Measurements from ENCODE around the gene HELZ2. TPM values are rescaled to one million over a fixed set of nuclear protein-coding genes. Genes with fewer than 3 reads are reported as not detected.

Gene HELZ2
- total RNA-seq, 1 experiment from 2014 or later: 27.9 TPM

GRCh38 chr20:63618291-63618980, 44.4 kb upstream of the HELZ2 start:
- Histone ChIP-seq H4K91ac (ENCODE audit: insufficient read length, low read depth, low read length) (no peak overlapping the region), H3K18ac (ENCODE audit: insufficient read length, low read depth, low read length) (no peak overlapping the region), H4K20me1 (ENCODE audit: control insufficient read depth, insufficient read depth, insufficient read length) (no peaks in the 10 kb centered on the region), H2AK5ac (ENCODE audit: insufficient read length, low read length) (no peak overlapping the region), H3K4ac (ENCODE audit: low read depth, low read length) (no peak overlapping the region), H3K4me1 (ENCODE audit: insufficient read depth, low read length) (no peaks in the 10 kb centered on the region), H3K4me2 (ENCODE audit: insufficient read depth, insufficient read length, low read length) (no peak overlapping the region), H3T11ph (ENCODE audit: low read length) (no peak overlapping the region), H2BK12ac (ENCODE audit: insufficient read length, low read depth, low read length) (no peak overlapping the region), H3K79me1 (ENCODE audit: insufficient read depth, low read depth, low read length, poor library complexity, severe bottlenecking) (peaks cover 4% of the 10 kb centered on the region), H3K27ac (ENCODE audit: insufficient read length, low read depth, low read length) (no peak overlapping the region), H3K9me3 (ENCODE audit: control insufficient read depth, low read depth, low read length) (peaks cover 13% of the 10 kb centered on the region), H3K9ac (ENCODE audit: extremely low read depth, insufficient read length, low read length) (no peak overlapping the region), H2BK120ac (ENCODE audit: low read depth, low read length, poor library complexity, severe bottlenecking) (no peak overlapping the region), H3K27me3 (ENCODE audit: insufficient read depth, low read length) (no peaks in the 10 kb centered on the region), H4K8ac (replicated peaks; ENCODE audit: insufficient read length, low read depth, low read length) (no peak overlapping the region), H3K56ac (ENCODE audit: insufficient read length, low read depth, low read length) (no peak overlapping the region), H3K23me2 (ENCODE audit: insufficient read length, low read depth, low read length, poor library complexity, severe bottlenecking) (no peaks in the 10 kb centered on the region), H2BK5ac (ENCODE audit: insufficient read length, low read length) (no peak overlapping the region), H3K79me2 (ENCODE audit: insufficient read depth, low read length) (peaks cover 3% of the 10 kb centered on the region; the same call in 1 of the 2 replicates), H2BK20ac (ENCODE audit: low read depth, low read length, poor library complexity, severe bottlenecking) (no peak overlapping the region), H4K5ac (ENCODE audit: insufficient read length, low read depth, low read length) (no peak overlapping the region), H3K14ac (ENCODE audit: insufficient read depth, low read length) (no peak overlapping the region), H2BK15ac (ENCODE audit: low read depth, low read length) (no peak overlapping the region), H3K23ac (ENCODE audit: insufficient read length, low read depth, low read length) (no peak overlapping the region), H2AFZ (ENCODE audit: low read length) (no peak overlapping the region)
- H3K27ac Mint-ChIP-seq: no peak overlapping the region
- WGBS (ENCODE audit: extremely low coverage, insufficient read length, low lambda C conversion rate): no CpG with 5 or more reads among the region's 11 CpGs
- H3K36me3 Mint-ChIP-seq (ENCODE audit: insufficient read depth in 1 of 3, low read depth in 3 of 3): peaks cover 48 to 59% (median 59%) of the 10 kb centered on the region in 3 experiments
- H3K4me1 Mint-ChIP-seq: peaks cover 12 to 14% of the 10 kb centered on the region in 2 experiments
- H3K4me3 Mint-ChIP-seq: no peak overlapping the region
- no peak for DNase-seq
- H3K27me3 Mint-ChIP-seq (ENCODE audit: low read depth): no peaks in the 10 kb centered on the region; the same call in 1 of the 2 replicates
- no peak for TF ChIP-seq CTCF (conservative IDR thresholded peaks at IDR 0.05)
- H3K9me3 Mint-ChIP-seq: peaks cover 17 to 19% of the 10 kb centered on the region in 2 experiments
